GM18505 (cell line): ENCODE measurements around the gene LAT.
"Not testable (repeated sequence)": the region's sequence is repeated elsewhere in the genome, so short reads cannot be mapped to it uniquely, and the experiment has no call there.

Experiments
- ATAC-seq: cut with Tn5 transposase; IDR thresholded peaks from one replicate; pipeline ENCODE4 v1.9.1; 2021; ENCODE audit not compliant: unreplicated experiment
- POLR2A ChIP-seq: IDR thresholded peaks from 4 replicates; pipeline ENCODE4 v1.6.1; 2011; ENCODE audit warnings: borderline replicate concordance; ENCODE audit not compliant: insufficient read depth, insufficient read length; ENCODE audit errors: extremely low read depth

LAT gene

DNA sequence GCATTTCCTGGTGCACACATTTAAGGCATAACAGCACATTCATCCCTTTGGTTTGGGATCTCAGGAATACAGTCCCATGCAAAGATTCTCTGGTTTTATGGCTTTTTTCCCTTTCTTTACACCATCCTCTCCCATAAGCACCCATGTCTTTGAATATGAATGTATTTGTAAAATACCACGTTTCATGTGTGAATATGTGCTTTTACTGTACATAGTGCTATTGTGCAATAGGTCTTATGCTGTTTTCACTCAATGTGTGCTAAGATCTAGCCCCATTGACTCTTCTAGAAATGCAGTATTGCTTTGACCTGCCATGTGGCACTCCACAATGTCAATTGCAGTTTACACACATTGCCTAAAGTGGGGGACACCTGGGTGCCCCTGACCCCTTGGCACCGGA, 20.4 kb upstream of the LAT start:
- ATAC-seq = no peak
- TF ChIP-seq POLR2A = no peak

GRCh38 chr16:28967156-28967555, 17.7 kb upstream of the LAT start:
- no peak for ATAC-seq
- TF ChIP-seq POLR2A = no peak

GRCh38 chr16:28969696-28970095, 15.2 kb upstream of the LAT start:
- ATAC-seq = not testable (repeated sequence)

GRCh38 chr16:28974007-28974436, 10.8 kb upstream of the LAT start:
- ATAC-seq = no peak
- TF ChIP-seq POLR2A = no peak

DNA sequence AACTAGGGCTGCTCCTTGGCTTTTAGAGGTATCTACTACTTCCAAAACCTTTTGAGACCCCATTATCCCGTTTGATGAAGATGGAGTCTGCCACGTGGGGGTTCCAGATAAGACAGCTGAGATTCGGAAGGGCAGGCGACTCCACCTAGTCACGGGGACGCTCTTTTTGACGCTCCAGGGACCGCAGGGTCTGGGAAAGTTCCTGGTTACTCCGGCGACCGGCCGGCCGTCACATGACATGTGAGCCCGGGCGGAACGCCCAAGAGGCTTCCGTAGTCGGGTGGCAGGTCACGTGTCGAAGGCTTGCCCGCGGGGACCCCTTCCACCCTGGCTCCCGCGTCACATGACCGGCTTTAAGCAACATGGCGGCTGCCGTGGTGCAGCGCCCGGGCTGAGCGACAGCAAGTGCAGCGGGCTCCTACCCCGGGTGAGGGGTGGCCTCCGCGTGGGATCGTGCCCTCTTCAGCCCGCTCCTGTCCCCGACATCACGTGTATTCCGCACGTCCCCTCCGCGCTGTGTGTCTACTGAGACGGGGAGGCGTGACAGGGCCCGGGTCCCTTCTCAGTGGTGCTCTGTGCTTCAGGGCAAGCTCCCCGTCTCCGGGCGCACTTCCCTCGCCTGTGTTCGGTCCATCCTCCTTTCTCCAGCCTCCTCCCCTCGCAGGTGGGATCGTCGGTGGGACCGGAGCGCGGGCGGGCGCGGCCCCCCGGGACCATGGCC, 10.3 kb upstream of the LAT start, which contains the start of gene SPNS1:
Gene SPNS1, plus strand, starts transcription at position 342 of the 721 bp plus-strand sequence. Its CDS starts 374 bp downstream, at position 716.
- peak; percentile 86 for TF ChIP-seq POLR2A
- peak; percentile 75 for ATAC-seq

DNA sequence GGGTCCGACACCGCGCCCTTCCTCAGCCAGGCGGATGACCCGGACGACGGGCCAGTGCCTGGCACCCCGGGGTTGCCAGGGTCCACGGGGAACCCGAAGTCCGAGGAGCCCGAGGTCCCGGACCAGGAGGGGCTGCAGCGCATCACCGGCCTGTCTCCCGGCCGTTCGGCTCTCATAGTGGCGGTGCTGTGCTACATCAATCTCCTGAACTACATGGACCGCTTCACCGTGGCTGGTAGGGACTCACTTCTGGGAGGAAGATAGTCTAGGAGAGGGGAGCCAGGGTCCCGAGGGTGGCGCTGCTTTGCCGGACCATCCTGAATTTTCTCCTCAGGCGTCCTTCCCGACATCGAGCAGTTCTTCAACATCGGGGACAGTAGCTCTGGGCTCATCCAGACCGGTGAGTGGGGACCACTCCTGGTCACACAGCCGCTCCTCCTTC, 9.7 kb upstream of the LAT start:
- peak; percentile 30 for ATAC-seq
- TF ChIP-seq POLR2A = no peak

DNA sequence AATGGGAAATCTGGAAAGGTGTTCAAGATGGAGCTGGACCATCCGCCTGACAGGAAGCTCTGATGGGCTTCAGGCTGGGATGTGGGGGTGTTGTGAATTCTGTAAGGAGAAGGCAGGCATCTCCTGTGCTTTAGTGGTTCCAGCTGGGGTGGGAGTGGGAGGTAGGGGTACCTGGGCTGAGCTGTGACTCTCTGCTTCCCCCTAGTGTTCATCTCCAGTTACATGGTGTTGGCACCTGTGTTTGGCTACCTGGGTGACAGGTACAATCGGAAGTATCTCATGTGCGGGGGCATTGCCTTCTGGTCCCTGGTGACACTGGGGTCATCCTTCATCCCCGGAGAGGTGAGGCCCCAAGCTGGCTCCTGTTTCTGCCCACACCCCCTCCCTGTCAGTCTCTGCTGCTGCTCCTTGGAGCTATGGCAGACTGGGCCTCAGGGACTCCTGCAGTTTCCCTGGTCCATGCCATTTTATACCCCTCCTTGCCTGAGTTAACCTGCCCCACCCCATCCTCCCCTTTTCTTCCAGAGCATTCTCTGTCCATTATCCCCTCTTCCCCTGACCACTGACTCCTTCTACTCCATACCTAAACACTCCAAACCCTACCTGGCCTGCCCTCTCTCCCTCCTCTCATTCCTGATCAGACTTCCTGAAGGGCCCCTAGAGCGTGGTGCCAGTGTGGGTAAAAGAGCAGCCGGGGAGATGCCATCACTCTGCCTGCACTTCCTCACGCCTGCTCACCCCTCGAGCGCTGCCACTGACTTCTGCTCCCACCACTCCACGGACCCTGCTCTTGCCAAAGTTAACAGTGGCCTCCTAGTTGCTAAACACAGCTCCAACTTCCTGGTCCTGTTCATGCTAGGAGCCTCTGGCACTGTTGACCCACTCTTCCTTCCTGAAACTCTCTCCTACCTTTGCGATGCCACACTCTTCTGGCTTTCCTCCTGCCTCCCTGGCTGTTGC, 6.9 kb upstream of the LAT start:
- no peak for ATAC-seq
- no peak for TF ChIP-seq POLR2A

DNA sequence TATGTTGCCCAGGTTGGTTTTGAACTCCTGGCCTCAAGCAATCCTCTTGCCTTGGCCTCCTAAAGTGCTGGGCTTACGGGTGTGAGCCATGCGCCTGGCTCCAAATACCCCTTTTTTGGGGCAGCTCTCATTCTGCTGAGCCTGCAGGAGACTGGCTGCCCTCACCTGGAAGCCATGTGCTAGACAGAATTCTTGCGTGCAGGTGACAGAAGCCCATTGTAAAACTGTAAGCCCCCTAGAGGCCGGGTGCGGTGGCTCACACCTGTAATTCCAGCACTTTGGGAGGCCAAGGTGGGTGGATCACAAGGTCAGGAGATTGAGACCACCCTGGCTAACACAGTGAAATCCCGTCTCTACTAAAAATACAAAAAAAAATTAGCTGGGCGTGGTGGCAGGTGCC, 4.5 kb upstream of the LAT start:
- ATAC-seq = not testable (repeated sequence)

GRCh38 chr16:28980929-28981328, 3.9 kb upstream of the LAT start:
- no peak for TF ChIP-seq POLR2A
- ATAC-seq = no peak

GRCh38 chr16:28981517-28981916, 3.3 kb upstream of the LAT start:
- no peak for TF ChIP-seq POLR2A
- ATAC-seq = no peak

DNA sequence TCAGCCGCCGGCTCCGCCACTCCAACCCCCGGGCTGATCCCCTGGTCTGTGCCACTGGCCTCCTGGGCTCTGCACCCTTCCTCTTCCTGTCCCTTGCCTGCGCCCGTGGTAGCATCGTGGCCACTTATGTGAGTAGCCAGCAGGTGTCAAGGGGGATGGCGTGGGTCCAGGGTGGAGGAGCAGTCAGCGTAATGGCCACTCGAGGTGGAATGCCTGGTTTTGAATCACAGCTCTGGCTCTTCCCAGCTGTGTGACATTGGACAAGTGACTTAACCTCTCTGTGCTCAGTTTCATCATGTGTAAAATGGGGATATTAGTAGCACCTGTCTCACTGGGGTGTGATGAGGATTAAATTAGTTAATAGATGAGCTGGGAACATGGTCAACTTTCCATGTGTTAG, 2.4 kb upstream of the LAT start:
- no peak for ATAC-seq
- no peak for TF ChIP-seq POLR2A

GRCh38 chr16:28982949-28983348, 1.9 kb upstream of the LAT start:
- ATAC-seq = no peak
- no peak for TF ChIP-seq POLR2A

- no peak for TF ChIP-seq POLR2A
- no peak for ATAC-seq
These were observed 1.2 kb upstream of the LAT start for GRCh38 chr16:28983644-28984043.

DNA sequence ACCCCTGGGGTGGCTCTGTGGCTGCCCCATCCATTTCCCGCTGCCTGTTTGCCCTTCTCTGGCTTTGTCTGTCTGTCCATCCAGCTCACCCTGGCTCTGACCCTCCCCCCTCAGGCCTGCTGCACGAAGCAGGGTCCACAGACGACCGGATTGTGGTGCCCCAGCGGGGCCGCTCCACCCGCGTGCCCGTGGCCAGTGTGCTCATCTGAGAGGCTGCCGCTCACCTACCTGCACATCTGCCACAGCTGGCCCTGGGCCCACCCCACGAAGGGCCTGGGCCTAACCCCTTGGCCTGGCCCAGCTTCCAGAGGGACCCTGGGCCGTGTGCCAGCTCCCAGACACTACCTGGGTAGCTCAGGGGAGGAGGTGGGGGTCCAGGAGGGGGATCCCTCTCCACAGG, 761 bp upstream of the LAT start:
- TF ChIP-seq POLR2A = no peak
- ATAC-seq = no peak
